ENCODE data around the gene LRFN5.

Gene LRFN5

DNA sequence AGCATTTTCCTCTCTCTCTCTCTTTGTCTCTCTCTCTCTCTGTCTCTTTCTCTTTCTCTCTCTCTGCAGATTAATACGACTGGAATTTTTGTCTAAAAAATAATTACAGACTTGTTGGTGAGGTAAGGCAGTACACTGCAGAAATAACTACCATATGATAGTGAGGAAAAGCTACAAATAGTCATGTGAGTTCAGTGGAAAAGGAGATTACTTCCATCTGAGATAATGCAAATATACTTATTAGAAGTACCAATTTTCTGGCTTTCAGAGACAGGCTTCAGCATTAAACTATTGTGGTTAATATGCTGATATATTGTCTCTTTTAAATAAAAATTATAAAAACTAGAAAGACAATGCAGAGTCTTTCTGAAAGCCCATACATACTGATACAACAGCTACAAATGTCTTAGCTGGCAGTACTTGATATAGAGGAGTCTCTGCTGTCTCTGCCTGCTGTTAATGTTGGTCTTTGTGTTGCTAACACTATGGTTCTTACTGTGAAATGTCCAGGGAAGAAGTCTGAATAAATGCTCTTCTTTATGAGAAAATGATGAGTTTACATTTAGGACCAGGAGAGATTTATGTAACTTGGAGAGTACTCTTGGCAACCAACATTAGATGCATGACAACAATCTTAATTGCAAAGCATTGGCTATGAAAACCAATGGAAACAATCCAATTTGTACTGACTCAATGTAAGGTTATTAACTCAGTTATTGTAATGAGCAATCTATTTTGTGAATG lies 167.0 kb downstream of the LRFN5 start:
- DNase-seq (ENCODE audit: low read depth in 2 of 2): no peak

- DNase-seq (ENCODE audit: low read depth in 2 of 2): no peak
Observed at GRCh38 chr14:41782511-41782910, 175.8 kb downstream of the LRFN5 start.

DNA sequence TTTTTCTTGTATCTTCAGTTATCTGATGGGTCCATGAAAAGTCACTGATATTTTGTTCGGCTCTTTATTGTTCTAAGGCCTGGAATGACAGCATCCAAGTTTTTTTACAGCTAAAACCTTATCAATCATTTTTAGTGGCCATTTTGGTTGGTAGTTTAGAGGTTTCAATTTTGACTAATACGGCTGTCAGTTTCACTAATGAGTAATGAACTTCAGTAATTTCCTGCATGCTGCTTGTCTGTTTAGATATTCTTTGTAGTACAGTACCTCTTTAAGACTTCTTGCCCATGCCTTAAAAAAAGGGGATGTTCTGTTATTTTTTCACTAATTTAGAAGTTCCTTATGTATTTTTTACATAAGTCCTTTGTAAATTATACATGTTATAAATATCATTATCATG lies 176.7 kb downstream of the LRFN5 start:
- DNase-seq (ENCODE audit: low read depth in 2 of 2): no peak

GRCh38 chr14:41785696-41786095 lies 179.0 kb downstream of the LRFN5 start:
- no peak for DNase-seq (ENCODE audit: low read depth in 2 of 2)

DNA sequence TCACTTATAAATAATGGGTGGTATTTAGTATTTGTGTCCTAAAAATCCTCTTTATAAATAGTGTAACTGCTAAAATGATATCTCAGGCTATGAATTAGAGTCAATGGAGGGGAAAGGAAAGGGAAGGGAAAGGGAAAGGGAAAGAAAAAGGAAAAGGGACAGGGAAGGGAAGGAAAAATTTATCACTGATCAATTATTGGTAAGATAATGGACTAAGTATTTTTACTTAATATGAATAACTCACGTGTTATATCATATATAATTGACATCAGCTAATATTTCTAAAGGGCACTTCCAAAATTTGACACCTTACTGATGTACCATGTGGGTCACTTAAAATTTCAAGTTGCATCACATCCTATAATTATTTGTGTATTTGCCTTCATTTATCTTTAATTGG lies 193.1 kb downstream of the LRFN5 start:
- DNase-seq (ENCODE audit: low read depth in 2 of 2): no peak

GRCh38 chr14:41805633-41806032 lies 199.0 kb downstream of the LRFN5 start:
- DNase-seq (ENCODE audit: low read depth in 2 of 2): no peak

DNA sequence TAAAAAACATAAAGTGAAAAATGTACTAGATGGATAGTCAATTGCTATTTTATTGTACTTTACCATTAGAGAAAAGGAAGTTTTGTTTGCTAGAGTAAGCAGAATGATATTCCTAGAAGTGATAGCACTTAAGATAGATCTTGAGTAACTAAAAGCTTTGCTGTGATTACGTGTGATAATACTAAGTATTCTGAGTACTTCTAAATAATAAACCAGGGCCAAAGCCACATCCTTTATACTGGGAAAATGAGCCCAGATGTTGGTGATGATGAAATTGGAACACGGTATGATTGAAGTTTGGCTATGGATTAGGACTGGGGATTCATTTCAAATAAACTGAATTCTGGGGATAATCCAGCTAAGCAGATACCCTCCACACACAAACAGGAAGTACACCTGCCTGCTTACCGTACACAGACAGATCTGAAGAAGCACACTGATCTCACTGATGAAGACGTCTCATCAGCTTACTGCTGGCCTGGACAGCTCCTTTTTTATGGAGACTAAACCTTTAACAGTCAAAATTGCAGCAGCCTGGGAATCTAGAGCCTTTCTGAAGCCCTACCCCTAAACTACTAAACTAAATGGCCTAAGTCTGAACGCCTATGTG lies 199.8 kb downstream of the LRFN5 start:
- DNase-seq (ENCODE audit: low read depth in 2 of 2): no peak

- no peak for DNase-seq (ENCODE audit: low read depth in 2 of 2)
Observed at GRCh38 chr14:41810362-41810761, 203.7 kb downstream of the LRFN5 start.

- no peak for DNase-seq (ENCODE audit: low read depth in 2 of 2)
Observed at GRCh38 chr14:41817626-41818025, 210.9 kb downstream of the LRFN5 start.

DNA sequence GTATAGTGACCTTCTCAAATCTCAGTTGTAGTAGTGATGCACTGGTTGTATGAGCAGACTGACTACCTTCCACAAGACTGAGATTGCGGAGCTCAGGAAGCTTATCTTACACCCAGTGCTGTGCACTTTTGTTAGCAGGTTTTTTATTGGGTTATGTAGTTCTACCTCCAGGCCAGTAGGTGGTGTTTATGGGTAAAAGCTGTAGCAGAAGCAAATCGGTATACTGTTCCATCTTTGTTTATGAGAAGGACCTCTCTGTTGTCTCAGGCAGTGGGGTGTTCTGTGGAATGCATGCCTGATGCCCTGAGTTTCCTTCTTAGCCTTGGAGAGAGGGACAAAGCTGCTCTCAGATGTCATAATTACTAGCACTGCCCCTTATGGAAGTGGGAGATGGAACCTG lies 217.8 kb downstream of the LRFN5 start:
- DNase-seq (ENCODE audit: low read depth in 2 of 2): no peak

DNA sequence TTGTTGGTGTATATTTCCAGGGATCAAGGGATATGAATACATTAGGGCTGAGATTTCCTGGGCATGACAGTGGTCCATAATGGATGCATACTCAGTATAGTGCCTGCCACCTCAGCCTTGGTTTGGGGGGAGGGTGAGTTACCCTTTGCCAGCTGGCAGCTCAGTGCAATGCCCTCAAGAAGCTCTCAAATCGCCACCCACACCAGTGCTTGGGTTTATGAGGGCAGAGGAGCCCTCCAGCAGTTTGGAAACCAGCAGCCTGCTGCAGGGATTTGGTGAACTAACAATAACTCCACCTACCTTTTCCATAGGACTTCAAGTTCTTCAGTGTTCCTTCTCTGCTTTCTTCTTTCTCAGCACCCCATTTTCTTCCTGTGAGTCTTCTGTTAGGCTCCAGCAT lies 218.9 kb downstream of the LRFN5 start:
- no peak for DNase-seq (ENCODE audit: low read depth in 2 of 2)

DNA sequence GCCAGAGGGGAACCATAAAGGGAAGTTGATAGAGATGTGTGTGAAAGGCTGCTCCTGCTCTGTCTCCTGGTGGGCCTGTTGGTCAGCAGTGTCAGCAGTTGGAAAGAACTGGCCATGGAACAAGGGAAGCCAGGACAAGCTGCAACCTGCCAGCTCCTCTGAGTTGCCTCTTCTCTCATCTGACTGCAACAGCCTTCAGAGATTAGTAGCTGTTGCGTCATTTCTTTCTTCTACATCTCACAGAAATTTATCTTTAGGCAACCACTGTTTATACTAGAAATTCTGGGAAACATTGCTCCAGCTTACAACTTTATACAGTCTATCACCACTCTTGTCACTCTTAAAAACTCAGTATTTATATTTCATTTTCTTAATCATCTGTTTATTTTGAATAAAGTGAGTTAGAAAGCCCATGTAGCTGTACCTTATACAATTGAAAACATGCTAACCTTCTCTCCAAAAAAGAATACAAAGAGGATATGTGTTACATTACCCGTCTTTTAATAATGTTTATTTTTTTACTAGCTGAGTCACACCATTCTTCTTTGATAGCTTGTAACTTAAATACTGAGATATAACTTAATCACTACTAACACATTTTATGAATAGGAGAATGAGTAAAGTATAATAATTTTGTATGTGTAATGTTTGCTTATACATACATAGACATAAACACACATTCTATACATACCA lies 224.2 kb downstream of the LRFN5 start:
- no peak for DNase-seq (ENCODE audit: low read depth in 2 of 2)

- DNase-seq (ENCODE audit: low read depth in 2 of 2): no peak
Observed at GRCh38 chr14:41839661-41840060, 233.0 kb downstream of the LRFN5 start.

DNA sequence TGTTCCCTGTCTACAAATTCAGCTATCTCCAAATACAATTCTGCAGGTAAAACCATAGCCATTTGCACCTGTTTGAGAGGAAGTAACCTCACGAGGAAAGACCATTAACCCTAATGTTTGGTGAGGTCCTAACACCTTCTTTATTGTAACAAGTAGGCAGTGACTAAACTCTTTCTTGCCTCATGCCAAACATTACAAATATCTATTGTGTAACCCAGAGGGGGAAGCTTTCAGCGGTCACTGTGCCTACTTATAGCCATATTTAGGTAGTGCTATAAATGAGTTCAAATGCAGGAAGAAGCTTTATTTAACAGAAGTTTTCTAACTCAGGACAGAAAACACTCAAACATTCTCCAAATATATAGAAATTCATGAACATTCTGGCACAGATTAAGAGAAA lies 252.7 kb downstream of the LRFN5 start:
- no peak for DNase-seq (ENCODE audit: low read depth in 2 of 2)

GRCh38 chr14:41860586-41860985 lies 253.9 kb downstream of the LRFN5 start:
- DNase-seq (ENCODE audit: low read depth in 2 of 2): no peak

DNA sequence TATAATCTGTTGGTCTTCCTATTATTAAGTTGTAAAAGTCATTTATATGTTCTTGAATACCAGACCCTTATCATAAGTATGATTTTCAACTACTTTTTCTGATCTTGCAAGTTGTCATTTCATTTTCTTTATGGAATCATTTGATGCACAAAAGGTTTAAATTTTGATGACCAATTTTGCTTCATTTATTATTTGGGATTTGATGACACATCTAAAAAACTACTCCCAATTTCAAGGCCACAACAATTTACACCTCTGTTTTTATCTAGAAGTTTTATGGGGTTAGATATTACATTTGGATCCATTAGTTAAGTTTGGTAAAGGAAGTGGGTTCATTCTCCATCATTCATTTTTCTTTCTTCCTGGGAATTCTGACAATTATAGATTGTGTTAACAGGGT lies 259.2 kb downstream of the LRFN5 start:
- DNase-seq (ENCODE audit: low read depth in 2 of 2): no peak

DNA sequence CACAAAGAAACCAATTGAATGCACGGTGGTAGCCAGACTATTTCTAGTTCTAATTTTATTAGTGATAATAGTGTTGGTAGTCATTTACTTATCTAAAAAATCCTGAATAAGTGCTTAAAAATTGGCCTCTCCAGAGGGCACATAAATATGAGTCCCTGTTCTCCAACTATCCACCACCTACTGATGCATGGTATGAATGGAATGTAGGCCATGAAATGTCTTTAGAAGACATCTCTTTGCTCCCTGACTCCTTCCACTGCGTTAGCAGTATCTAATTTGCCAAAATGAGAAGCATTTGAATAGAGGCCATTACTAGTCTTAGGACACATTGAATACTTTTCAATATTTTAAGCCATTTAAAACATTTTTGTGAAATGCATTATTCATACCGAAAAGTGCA lies 261.7 kb downstream of the LRFN5 start:
- no peak for DNase-seq (ENCODE audit: low read depth in 2 of 2)

GRCh38 chr14:41872931-41873685 lies 266.4 kb downstream of the LRFN5 start:
- DNase-seq (ENCODE audit: low read depth in 2 of 2): no peak

GRCh38 chr14:41873686-41874317 lies 267.1 kb downstream of the LRFN5 start:
- DNase-seq (ENCODE audit: low read depth in 2 of 2): no peak

GRCh38 chr14:41875116-41875515 lies 268.4 kb downstream of the LRFN5 start:
- no peak for DNase-seq (ENCODE audit: low read depth in 2 of 2)

DNA sequence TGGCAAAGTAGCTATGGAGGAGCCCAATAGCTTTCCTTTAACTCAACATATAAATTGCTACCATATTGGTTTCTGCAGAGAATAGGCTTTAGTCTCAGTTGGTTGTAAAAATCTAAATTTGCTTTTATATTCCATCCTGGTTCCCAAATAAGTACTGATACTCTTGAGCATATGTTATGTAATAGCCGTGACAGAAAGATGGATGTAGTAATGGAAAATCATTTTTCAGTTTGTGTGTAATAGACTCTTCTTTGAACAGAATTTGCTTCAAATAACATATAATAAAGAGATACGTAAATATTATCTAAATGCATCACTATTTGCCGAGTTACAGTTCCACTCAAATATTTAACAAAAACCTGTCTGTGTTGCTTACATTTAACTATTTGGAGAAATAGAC lies 271.6 kb downstream of the LRFN5 start:
- DNase-seq (ENCODE audit: low read depth in 2 of 2): no peak

DNA sequence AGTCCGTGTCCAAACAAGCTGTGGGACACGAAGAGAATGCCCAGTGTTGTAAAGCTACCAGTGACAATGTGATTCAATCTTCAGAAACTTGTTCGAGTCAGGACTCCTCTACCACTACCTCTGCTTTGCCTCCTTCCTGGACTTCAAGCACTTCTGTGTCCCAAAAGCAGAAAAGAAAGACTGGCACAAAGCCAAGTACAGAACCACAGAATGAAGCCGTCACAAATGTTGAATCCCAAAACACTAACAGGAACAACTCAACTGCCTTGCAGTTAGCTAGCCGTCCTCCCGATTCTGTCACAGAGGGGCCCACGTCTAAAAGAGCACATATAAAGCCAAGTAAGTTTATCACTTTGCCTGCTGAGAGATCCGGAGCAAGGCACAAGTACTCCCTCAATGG lies 284.9 kb downstream of the LRFN5 start:
- no peak for DNase-seq (ENCODE audit: low read depth in 2 of 2)
